NCI-H2196 (cell line): ENCODE measurements around the gene MSLN.
"Not testable (repeated sequence)": the region's sequence is repeated elsewhere in the genome, so short reads cannot be mapped to it uniquely, and the experiment has no call there.

Experiments
- DNase-seq: peaks from one replicate; lab custom pipeline; 2025; ENCODE audit not compliant: unreplicated experiment; lab: John Stamatoyannopoulos, UW

Gene MSLN

DNA sequence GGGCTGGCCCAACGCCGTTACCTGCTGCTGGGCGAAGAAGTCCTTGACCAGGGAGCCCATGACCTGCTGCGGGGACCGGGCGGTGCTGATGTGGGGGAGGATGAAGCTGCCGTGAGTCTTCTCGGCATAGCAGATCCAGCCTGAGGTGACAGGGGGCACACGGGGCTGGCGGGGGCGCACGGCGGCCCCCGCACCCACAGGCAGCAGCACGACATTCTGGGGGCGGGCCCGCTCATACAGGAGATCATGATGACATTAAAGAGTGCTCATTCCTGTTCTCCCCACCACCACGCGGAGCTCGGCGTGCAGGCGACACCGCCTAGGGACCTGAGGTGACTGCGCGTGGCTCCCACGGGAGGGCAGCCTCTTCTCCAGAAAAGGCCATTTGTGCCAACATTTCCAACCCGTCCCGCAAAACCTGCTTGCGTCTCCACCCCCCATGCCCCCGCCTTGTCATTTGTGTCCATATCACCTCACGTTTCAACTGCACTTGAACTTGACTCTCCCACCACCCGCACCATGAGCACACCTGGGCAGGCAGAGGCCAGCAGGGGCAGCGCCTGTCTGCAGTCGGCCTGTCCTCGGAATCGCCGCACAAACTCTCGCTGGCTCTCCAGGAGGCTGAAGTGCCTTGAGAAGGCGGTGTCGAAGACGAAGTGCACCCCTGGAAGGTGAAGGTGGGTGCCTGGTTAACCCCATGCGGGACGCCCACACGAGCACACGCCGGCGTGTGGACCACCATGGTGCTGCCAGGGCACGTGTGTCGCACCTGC lies 26.1 kb upstream of the MSLN start:
- DNase-seq = no peak

DNA sequence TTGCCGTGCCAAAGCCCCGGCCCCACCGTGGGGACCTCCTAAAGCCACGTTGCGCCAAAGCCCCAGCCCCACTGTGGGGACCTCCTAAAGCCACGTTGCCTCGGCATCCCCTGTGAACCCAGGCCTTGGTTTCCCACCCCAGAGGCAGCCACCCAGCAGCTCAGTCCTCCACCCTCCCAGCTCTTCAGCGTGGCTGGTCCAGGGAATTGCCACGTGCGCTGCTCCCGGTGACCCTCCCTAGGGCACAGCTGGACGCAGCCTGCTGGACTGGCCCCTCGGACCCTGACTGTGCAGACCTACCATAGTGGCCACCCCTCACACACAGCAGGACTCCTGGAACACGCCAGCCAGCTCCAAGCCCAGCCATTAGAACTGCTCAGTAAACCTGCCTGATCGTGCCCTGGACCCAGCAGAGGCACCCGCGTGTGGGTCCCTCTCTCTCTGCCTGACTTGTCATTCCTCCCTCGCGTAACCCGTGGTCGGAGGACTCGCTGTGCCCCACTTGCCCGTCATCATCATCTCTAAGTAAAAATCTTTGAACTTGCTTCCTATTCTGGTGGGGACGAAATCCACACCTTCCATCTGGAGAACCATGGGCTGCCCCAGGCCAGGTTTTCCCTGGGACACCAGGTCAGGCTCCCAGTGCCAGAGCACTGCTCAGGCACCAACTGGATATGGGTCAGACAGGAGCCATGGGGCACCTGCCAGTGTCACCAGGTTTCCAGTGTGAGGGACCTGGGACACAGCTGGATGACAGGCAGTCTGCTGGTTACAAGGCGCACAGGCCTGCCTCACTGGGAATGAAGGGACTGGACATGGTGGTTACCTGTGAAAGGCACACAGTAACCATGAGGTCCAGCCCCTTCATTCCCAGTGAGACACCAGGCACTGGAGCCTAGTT lies 25.3 kb upstream of the MSLN start:
- DNase-seq = no peak

DNA sequence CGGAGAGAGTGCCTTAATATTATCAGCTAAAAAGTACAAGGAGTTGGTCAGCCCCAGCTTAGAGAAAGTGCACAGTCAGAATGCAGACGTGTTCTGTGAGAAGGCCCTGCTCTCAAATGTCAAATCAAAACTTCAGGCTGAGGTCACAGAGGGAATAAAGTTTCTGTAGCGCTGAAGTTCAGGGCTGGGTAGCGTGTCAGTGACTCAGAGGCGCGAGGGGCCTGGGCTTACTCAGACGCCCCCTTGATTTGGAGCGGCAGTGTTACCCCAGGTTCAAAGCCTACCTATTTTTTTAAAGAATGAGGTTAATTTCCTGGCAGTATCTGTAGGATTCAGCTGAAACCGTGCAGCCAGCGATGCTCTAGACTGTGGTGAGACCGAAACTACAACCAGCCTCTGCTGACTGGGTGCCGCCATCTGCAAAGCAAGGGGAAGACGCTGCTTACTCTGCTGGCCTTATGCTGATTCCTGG lies 24.5 kb upstream of the MSLN start:
- no peak for DNase-seq

DNA sequence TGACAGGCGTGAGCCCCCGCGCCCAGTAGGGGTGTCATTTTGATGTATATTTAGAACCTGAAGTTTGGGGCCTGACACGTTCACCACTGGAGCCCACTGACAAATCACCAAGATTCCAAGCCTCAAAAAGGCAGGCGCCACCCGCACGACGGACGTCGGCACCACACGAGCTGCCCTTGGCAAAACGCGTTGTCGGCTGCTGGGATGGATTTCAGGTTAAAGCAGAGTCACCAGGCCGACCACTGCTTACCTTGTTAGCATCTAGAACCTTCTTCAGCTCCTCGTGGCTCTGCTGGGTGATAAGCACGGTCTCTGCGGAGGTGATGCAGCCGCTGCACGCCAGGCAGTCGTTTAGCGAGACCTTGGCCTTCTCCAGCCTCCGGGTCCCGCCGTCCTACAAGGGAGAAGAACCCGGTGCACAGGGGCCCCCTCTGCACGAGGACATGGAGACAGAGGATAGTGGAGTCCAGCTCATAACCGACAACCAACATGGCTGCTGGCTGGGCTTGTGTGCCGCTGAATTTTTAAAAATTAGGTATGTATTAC lies 23.5 kb upstream of the MSLN start:
- no peak for DNase-seq

DNA sequence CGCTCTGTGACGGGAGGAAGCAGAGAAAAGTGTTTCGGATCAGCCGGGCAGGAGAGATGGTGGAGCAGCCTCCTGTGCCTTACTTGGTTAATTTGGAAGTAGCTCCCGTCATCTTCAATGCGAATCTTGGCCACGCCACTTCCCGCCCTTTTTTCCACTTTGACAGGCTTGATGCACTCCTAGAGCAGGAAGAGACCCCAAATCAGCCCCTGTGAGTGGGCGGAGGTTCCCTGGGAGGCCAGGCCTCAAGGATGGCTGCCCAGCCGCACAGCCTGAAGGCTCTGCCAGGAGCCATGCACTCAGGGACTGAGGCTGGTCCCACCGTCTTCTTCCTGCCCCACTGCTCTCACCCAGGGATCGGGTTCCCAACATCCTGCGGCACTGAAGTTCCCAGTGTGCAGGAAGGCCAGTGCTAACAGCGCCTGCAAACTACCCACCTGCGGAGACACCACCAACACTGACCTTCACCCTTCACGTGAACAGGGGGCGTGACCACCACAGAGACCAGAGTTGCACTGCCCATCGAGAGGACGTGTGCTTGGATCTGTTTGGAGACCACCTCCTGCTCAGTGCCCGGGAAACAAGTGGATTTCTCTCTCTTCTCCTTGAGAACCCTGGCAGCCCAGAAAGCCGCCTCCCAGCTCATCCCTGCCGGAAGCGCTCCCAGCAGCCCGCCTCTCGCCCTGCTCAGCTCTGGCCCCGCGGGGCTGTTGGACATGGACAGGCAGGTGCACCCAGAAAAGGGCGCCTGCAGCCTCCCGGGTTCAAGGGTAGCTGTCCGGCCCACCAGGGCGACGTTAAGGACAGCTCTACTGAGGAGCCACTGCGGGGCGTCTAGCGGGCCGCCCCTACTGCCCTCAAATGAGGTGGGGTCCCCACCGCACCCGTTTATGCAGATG lies 20.7 kb upstream of the MSLN start:
- DNase-seq = peak; percentile 34

DNA sequence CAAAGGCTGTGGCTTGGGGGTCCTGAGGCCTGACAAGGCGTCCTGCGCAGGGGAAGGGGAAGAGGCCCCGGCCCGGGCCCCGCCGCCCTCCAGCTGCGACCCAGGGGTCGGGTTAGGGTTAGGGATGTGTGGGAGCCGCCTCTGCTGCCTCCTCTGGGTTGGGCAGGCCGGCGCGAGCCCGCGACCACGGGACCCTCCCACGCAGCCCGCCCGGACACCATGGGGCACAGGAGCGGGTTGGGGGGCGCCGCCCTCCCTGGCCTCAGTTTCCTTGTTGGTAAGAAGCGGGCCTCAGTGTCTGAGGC lies 20.1 kb upstream of the MSLN start:
- DNase-seq = no peak

DNA sequence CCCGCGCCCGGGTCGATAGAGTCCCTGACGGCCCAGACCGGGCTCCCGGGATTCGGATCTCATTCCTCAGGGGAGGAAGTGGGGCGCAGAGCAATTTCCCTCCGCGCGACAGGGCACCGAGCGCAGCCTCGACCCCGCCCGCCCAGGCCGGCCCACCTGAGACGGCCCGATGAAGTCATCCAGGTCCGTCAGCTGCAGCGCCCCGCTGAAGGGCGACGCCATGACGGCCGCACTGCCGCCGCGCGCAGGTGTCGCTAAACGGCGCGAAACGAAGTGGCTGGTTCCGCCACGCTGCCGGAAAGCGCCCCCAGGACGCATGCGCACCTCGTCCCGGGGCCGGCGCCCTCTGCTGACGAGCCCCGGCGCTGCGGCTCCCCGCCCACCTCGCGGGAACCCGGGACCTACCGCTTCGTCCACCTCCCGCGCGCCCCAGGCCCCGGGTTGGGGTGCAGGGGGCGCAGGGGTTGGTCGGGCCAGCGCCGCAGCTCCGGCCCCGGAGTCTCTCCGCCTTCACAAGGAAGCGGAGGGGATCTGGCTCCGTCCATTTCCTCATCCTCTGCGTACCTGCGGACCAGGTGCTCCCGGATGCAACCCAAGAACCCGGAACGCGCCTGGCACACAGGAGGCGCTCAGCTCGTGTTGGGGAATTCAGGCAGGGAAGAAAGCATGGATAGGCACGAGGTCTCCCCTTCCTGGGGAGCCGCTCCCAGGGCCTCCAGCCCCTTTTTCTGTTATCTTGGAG lies 19.6 kb upstream of the MSLN start, which contains the start of gene CIAO3:
TSS of gene CIAO3 (minus strand) at position 234 of the 742 bp plus-strand sequence. CDS start at position 222, 12 bp downstream.
- DNase-seq = peak; percentile 96

DNA sequence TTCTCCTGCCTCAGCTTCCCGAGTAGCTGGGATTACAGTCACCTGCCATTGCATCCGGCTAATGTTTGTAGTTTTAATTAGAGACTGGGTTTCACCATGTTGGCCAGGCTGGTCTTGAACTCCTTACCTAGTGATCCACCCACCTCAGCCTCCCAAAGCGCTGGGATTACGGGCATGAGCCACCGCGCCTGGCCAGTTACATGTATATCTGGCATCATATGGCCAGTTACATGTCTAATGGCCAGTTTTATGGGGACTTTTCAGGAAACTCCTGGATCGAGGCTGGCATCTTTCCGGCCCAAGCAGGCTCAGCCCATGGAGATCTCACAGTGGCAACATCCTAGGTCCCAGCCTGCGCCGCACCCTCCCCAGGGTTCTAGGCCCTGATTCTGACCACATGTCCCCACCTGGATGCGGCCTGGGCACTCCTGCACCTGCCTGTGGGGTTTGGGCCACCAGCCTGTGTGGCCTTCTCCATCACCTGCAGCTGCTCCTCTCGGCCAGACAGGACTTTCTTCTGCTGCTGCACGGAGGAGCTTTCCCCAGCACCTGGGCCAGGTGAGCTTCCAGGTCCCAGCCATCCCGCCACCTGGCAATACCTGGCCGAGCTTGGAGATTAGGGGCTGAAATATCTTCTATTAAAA lies 18.4 kb upstream of the MSLN start:
- no peak for DNase-seq

DNA sequence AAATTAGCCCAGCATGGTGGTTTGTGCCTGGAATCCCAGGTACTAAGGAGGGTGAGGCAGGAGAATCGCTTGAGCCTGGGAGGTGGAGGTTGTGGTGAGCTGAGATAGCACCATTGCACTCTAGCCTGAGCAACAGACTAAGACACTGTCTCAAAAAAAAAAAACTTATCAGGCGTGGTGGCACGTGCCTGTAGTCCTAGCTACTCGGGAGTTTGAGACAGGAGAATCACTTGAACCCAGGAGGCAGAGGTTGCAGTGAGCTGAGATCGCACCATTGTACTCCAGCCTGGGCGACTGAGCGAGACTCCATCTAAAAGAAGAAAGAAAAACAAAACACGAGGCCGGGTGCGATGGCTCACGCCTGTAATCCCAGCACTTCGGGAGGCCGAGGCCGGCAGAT lies 17.6 kb upstream of the MSLN start:
- DNase-seq = not testable (repeated sequence)

DNA sequence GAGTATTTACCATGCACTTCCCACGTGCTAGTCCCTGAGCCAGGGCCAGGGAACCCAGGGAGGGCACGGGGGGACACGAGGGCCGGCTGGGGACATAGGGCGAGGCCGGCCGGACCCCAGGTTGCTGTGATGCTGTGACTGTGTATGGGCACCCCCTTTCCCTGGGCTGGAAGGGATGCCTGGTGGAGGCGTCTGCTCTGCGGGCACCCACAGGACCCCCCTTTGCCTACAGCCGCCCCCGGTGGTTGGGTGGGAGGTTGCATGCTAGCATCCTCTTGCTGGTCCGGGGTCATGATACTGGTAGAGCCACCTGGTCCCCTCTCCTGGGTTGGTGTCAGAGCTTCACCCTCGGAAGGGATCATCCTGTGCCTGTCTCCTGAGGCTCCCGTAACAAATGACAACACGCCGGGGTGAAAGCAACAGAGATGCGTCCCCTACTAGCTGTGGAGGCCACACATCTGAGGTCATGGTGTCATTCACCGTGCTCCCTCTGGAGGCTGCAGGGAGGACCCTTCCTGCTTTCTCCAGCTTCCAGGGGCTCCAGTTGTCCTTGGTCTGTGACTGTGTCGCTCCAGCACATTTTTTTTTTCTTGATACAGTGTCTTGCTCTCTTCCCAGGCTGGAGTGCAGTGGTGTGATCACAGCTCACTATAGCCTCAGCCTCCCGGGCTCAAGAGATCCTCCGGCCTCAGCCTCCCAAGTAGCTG lies 16.6 kb upstream of the MSLN start:
- DNase-seq = no peak

DNA sequence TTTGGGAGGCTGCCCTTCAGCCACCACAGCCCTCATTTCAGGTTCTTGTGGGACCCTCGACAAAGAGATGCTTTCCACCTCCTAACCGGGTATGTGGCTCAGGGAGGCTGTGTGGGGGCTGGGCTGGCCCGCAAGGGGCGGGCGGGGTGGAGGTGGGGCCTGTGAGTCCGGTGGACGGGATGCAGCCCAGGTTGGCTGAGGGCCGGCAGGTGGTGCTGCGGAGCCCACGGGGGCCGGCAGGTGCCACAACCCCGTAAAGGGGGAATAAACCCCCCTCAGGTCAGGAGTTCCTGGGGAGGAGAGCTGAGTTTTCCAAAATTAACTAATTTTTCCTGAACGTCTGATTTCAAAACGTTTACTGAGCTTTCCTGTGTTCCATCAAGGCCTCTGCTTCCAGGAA lies 14.8 kb upstream of the MSLN start:
- no peak for DNase-seq

DNA sequence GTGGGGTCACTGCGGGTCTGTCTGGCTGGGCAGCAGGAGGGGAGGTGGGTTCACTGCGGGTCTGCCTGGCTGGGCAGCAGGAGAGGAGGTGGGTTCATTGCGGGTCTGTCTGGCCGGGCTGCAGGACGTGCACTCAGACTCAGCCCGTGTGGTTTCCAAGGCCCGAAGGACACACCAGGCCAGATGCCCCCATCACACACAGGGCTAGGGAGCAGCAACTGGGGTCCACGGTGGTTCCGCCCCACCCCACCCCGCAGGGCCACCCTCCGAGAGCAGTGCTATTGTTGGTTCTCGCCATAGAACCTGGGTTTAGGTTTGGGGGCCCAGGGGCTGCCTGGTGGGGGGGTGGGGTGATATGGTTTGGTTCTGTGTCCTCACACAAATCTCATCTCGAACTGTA lies 13.9 kb upstream of the MSLN start:
- no peak for DNase-seq

DNA sequence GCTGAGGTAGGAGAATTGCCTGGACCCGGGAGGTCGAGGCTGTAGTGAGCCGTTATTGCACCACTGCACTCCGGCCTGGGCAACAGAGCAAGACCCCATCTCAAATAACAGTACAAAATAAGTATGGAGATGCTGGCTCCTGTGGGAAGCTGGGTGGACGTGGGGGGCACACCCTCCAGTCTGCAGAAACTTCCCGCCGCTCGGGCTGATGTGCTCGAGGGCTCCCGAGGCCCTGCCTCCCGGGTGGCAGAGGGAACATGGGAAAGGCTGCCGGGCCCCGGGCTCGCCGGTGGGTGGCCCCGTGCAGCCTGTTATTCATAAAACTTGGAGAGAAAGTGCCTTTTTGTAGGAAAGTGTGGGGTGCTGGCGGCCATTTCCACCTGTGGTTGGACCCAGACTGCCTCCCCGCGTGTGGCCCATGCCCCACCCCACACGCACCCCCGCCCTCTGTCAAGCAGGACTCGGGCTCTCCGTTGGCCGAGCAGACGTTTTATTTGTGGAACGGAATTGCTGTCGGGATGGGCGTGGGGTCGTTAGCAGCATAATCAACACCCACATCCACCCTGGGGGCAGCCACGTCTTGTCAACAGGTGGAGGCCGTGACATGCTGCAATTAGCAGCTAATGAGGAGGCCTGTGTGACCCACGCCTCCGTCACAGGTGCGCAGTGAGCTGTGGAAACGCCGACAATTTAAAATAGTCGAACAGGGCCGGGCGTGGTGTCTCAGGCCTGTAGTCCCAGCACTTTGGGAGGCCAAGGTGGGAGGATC lies 12.4 kb upstream of the MSLN start:
- DNase-seq = no peak

DNA sequence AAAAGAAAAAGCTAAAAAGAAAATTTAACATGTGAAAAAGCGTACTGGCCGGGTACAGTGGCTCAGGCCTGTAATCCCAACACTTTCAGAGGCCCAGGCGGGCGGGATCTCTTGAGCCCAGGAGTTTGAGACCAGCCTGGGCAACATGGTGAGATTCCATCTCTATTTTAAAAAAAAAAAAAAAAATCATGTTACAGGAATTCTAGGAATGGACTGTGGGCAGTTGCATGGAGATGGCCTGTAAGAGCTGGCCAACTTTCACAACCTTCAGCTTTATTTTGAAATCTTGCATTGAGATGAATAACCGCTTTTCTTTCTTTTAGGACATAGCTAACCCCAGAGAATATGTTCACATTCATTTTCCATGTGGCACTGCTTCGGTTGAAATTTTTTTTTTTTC lies 11.5 kb upstream of the MSLN start:
- DNase-seq = no peak

DNA sequence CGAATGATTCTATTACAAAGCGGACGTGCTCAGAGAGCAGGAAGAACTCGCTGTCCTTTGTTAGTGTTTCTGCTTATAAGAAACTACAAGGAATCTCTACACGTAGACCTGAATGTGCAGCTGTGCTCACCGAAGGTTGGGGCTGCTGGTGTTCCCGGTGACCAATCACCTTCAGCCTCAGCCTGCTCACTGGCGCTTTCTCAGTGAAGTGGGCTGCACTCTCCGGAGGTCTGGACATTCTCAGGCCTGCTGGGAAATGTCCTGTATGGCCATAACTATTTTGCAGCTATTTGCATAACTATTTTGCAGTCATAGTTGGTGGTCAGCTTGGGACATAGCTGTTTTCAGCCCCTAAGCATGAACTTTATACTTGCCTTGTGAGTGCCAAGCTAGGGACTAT lies 10.0 kb upstream of the MSLN start:
- DNase-seq = no peak

DNA sequence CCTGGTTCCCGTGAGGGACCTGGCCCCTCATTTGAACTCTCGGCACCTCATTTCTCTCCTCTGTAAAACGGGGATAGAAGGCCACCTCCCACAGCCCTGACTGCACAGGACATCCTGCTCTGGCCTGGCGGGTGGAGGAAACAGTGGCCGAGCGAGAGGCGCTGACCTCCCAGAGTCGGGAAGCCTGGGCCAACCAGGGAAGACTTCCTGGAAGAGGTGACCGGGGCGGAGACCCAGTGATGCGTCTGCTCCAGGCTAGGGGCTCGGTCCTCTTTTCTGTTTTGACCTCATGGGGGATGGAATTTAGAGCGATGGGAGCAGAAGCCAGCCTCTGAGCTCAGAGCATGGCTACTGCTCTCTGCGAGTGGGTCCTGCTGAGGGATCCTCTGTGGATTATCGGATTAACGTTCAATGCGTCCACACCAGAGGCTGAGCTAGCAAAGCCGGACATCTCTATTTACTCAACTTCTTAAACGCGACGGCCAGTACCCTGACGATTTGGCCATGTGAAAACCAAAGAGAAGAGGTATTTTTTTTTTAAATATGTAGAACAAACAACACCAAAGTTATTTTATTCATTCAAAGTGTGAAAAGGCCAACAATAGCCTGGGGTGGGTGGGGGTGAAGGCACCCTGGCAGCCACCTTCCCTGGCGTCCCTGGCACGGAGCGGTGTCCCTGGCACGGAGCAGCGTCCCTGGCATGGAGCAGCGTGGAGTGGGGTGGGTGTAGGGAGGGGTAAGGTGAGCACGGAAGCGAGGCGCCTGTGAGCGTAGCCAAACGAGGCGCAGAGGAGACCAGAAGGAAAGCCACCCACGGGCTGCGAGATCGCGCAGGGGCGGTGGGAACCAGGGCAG lies 9.2 kb upstream of the MSLN start:
- DNase-seq = no peak

DNA sequence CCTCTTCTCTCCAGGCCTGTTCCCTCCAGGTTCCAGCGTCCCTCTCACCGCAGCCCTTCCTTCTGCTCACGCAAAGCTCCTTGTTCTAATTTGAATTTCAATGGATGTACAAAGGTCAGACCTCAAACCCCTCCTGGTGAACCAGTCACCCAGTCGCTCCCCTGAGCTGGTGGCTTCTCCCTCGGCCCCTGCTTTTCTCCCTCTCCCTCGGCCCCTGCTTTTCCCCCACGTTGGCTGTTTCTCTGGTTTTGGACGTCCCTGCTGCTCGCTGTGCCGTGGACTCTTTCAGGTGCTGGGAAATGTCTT lies 8.6 kb upstream of the MSLN start:
- no peak for DNase-seq
